NCI-H748 (cell line): Measurements from ENCODE around the gene CCDC149.

Experiments used
- DNase-seq: peaks from one replicate; lab custom pipeline; 2025; ENCODE audit not compliant: unreplicated experiment; lab: John Stamatoyannopoulos, UW

The CCDC149 gene

DNA sequence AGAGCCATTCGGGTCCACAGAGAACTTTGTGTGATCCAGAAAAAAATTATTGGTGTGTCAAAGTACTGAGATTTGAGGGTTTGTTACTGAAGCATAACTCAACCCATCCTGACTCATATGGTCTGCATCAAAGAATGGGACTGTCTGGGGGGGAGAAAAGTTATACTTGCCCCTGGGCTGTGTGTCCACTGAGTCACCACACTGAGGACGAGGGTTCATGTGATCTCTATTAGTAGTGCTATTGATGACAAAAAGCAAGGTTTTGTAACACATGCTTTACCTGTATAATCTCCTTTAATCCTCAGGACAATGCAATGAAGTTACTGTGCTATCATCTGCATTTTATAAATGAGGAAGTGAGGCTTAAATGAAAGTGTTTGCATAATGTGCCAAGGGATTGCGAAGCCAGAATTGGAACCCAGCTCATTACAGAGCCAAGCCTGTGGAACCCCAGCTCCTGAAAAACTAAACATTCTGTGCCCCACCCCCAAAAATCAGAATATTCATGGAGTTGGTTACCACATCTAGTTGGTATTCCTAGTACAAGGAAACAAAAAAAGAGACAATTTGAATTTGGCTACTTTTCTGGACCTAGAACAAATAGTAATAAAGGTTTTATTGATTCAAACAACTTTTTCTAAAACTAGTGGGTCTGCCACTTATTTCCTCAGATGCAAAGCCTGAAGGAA, 31.2 kb downstream of the CCDC149 start:
- no peak for DNase-seq

DNA sequence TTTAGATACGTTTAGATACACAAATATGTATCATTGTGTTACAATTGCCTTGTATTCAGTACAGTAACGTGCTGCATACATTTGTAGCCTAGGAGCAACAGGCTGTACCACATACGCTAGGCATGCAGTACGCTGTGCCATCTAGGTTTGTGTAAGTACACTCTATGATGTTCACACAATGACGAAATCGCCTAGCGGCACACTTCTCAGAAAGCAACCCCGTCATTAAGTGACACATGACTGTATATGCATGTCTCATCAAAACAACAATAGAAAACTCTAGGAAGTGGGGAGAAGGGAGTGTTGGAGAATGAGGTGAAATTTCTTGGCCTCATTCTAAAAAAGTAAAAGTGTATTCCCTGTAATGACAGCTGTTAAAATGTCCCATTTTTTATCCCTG, 32.7 kb downstream of the CCDC149 start:
- DNase-seq = no peak

DNA sequence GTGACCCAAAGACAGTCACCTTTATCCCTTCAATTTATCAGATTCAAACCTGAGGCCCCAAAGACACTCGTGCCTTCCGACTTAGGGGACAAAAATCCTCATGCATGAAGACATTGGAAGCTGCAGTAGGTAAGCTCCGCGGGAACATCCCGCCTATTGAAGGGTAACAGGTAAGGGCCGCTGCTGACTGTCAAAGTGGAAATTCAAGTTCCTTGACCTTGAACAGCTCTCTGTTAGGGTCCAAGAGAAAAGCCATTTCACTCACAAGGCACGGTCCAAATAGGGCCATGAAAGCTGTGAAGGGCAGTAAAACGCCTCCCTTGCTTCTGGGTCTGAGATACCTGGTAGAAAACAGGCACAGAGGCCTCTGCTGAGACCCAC, 34.2 kb downstream of the CCDC149 start:
- DNase-seq = no peak

DNA sequence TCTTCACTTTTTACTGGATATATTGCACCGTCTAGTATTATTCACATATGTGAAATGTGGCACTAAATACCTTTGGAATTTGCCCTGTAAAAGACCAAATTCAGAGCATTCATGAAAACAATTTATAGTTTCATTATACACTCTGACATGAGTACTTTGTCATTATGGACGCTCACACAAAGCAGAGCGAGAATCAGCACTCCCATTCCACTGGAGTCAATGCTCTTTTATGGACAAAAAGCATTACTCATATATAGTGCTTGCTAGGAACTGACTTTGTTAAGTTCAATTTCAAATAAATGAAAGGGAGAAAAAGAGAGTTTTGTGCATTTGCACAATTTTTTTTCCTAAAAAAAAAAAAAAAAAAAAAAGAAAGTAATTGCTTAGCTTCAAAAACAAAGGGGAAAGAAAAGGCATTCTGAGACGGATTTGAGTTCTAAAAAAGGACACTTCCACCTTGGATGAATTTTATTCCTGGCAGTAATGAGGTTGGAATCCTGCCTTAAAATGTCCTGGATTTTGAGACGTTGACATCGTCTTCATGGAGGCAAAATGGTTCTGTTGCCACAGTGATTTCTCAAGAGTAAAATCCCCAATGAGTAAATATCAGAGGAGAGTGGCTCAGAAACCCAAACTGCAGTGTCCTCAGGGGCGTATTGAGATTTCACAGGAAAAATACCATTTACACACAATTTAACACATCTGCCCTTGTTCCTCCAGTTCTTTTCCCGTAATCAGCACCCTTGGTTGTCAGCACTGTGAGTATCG, 34.8 kb downstream of the CCDC149 start:
- DNase-seq = no peak

GRCh38 chr4:24876431-24876830, 36.4 kb downstream of the CCDC149 start:
- no peak for DNase-seq

GRCh38 chr4:24872720-24873119, 40.1 kb downstream of the CCDC149 start:
- DNase-seq = no peak

- DNase-seq = no peak
Measured at GRCh38 chr4:24871210-24871609, 41.6 kb downstream of the CCDC149 start.

DNA sequence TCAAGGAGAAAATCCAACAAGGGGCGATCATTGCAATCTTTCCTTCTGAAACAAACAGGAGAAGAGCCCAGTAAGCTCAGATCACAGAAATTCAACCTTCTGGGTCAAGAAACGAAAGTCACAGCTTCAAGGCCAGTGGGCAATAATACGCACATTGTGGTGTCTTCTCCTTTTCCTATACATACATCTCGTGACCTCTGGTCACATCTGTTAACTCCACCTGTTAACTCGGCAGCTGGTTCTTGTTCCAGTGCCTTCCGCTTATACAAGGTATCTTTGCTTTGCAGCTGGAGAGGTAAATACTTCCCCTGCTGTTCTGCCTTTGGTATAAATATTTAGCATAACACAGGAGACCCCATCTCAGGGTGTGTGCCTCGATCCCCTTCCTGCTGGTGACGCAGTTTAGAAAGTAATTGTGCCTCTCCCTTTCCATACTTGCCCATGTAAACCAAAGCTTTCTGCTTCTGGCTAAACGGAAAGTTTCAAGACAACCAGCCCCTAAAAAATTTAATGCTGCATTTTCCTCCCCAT, 45.0 kb downstream of the CCDC149 start:
- DNase-seq = no peak

- no peak for DNase-seq
Measured at GRCh38 chr4:24867251-24867650, 45.6 kb downstream of the CCDC149 start.

DNA sequence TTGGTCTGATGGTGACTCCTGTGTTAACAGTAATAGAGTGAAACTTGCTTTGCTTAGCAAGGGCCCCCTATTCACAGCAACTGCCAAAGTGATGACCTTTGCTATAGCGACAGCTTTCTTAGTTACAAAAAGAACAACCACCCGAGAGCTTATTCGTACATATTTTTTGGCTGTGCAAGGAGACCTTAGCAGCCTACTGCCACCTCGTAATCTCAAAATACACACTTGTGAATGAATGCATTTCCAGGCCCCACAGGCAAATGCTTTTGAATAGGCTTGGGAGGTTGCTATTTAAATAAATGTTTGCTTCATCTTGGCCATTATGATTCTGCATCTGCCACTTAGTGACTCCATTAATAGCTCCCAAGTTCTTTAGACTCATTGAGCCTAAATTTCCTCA, 47.4 kb downstream of the CCDC149 start:
- DNase-seq = no peak

GRCh38 chr4:24863799-24864198, 49.0 kb downstream of the CCDC149 start:
- DNase-seq = no peak

DNA sequence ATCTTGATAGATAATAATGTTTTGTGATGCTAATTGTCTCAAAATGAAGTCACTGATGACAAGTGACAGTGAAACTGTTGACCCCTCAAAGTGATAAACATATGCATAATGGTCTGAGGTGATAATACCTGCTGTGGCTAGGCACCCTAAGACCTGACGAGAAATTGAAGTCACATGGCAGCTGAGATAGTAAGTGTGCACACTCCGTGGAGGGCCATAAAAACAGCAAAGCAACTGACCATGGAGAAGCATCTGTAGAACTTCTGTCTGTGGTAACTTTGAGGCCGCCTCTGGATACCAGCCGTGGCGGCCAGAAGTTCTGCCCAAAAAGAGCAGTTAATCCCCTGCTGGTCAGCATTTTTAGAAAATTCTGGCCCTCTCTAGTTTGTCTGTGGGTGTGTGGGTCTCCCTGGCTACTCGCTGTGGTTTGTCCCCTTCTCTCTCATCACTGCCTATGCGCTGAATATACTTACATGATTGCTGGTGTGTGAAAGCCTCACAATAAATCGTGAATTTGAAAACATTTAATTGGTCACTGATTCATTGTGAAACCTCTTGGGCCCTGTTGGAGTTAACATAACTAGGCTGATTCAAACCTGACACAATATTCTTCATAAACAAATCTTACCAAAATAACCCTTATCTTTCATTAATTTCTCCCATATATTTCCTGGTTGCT, 50.6 kb downstream of the CCDC149 start:
- DNase-seq = no peak

- no peak for DNase-seq
Measured at GRCh38 chr4:24858550-24858949, 54.3 kb downstream of the CCDC149 start.

GRCh38 chr4:24858026-24858425, 54.8 kb downstream of the CCDC149 start:
- no peak for DNase-seq

- DNase-seq = no peak
Measured at GRCh38 chr4:24856586-24856985, 56.3 kb downstream of the CCDC149 start.

DNA sequence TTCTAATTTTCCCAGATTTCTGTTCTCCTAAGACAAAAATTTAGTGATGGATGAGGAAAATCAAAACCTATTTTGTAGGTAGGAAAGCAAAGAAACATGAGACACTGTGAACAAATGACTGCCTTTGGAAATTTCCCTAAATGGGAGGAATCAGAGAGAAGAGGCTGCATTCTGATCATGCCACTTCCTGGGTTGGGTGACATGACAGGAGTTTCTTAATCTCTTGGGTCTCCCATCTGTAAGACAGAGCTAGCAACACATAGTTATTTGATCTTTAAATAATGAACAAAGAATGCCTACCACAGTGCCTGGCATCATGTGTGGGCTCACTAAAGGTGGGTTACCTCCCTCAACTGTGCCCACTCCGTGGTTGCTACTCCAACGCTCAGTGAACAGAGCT, 57.1 kb downstream of the CCDC149 start:
- no peak for DNase-seq

DNA sequence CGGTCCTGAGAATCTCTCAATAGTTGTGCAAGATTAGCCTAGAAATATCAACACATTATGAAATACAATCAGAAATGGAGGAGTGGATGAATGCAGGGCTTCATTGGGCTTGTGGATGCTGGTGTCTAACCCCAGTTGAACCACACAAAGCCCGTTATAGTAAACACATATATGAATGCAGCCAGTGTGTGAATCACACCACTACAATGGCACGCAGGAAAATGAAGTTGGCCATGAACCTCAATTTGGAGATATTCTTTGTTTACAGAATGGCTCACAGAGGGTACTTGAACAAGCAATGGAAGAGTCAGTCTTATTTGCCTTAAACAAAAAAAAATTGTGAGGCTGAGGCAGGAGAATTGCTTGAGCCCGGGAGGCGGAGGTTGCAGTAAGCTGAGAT, 59.7 kb downstream of the CCDC149 start:
- no peak for DNase-seq

GRCh38 chr4:24850674-24851073, 62.2 kb downstream of the CCDC149 start:
- no peak for DNase-seq

DNA sequence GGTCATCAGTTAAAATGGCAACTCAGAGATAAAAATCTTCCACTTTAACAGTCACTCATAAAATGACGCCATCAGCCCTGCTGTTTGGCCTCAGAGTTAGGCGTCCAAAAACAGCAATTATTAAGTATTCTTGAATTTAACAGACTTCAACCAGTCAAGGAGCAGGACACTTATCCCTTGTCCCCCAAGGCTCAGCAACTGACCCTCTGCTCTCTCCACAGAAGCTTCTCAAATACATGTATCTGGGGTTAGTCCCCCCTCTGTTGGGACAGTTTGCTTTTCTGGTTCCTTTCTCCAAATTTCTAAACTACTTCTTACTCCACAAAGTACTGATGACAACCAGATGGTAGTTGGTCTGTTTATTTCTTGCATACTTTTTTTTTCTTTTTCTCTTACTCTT, 63.1 kb downstream of the CCDC149 start:
- DNase-seq = no peak

- no peak for DNase-seq
Measured at GRCh38 chr4:24849351-24849750, 63.5 kb downstream of the CCDC149 start.

GRCh38 chr4:24846716-24847115, 66.1 kb downstream of the CCDC149 start:
- DNase-seq = peak; percentile 29

GRCh38 chr4:24845902-24846301, 66.9 kb downstream of the CCDC149 start:
- DNase-seq = no peak
